Naive thymus-derived CD4-positive, alpha-beta T cell (primary cell): ENCODE measurements around the gene ATRN. TPM values are rescaled to one million over a fixed set of nuclear protein-coding genes. Genes with fewer than 3 reads are reported as not detected.

Source experiments
- ATAC-seq: fragments of 150-1000 bp; cut with Tn5 transposase; 2 replicates; pipeline ENCODE4 v1.10.0; 2021; ENCODE audit warnings: mild to moderate bottlenecking, moderate library complexity
- CTCF ChIA-PET: fragments of 350-600 bp; sonication (Branson Sonifier 250); formaldehyde crosslinking; loops from one replicate; lab custom pipeline; 2021; ENCODE audit warnings: antibody characterized with exemption; lab: Charles Lee
- POLR2A ChIA-PET: fragments of 350-600 bp; sonication (Branson Sonifier 250); formaldehyde crosslinking; loops from one replicate; lab custom pipeline; 2021; ENCODE audit warnings: antibody characterized with exemption, inconsistent platforms; lab: Charles Lee
- DNase-seq, 9 donors: peaks; one replicate each; pipeline versions ENCODE4 v3.0.0 to v3.0.0-alpha.2; 2020 to 2022; ENCODE audit warnings: mixed read lengths in 1 of 9
- H3K27ac ChIP-seq: one replicate; pipeline ENCODE4 v1.7.0; 2013; ENCODE audit warnings: mild to moderate bottlenecking, low read depth, low read length, moderate library complexity
- H3K27me3 ChIP-seq, 2 donors: one replicate each; pipeline ENCODE4 v1.7.0; 2013; ENCODE audit warnings: low read length in 2 of 2, mild to moderate bottlenecking in 2 of 2, moderate library complexity in 2 of 2; ENCODE audit not compliant: control insufficient read depth in 2 of 2, insufficient read depth in 2 of 2
- H3K36me3 ChIP-seq, 3 experiments: 1 replicate in 2 of 3; 2 replicates in 1 of 3; pipeline ENCODE4 v1.7.0; 2013; ENCODE audit warnings: low read length in 3 of 3, mild to moderate bottlenecking in 3 of 3, moderate library complexity in 1 of 3; ENCODE audit not compliant: insufficient read depth in 3 of 3, control insufficient read depth in 2 of 3
- H3K4me1 ChIP-seq, 2 donors: one replicate each; pipeline ENCODE4 v1.7.0; 2013; ENCODE audit warnings: low read length in 2 of 2, mild to moderate bottlenecking in 2 of 2, moderate library complexity in 1 of 2; ENCODE audit not compliant: control insufficient read depth in 2 of 2, insufficient read depth in 2 of 2
- H3K4me3 ChIP-seq: 2 replicates; pipeline ENCODE4 v1.7.0; 2013; ENCODE audit warnings: mild to moderate bottlenecking, low read length
- H3K9me3 ChIP-seq, 3 experiments: 1 replicate in 2 of 3; 2 replicates in 1 of 3; pipeline ENCODE4 v1.7.0; 2013; ENCODE audit warnings: low read length in 3 of 3; ENCODE audit not compliant: control insufficient read depth in 2 of 3
- H3K27ac Mint-ChIP-seq, 9 donors: one replicate each; pipeline ENCODE4 v1.8.0; 2020 to 2022; ENCODE audit warnings: mixed read lengths in 9 of 9, mild to moderate bottlenecking in 8 of 9, moderate library complexity in 5 of 9, inconsistent platforms in 2 of 9
- H3K27me3 Mint-ChIP-seq, 5 donors: one replicate each; pipeline ENCODE4 v1.8.0; 2021 to 2022; ENCODE audit warnings: mixed read lengths in 5 of 5, mild to moderate bottlenecking in 1 of 5
- H3K36me3 Mint-ChIP-seq, 5 donors: one replicate each; pipeline ENCODE4 v1.8.0; 2020 to 2022; ENCODE audit warnings: mixed read lengths in 5 of 5, mild to moderate bottlenecking in 3 of 5, inconsistent platforms in 1 of 5
- H3K4me1 Mint-ChIP-seq, 7 donors: one replicate each; pipeline ENCODE4 v1.8.0; 2020 to 2022; ENCODE audit warnings: mixed read lengths in 7 of 7, mild to moderate bottlenecking in 3 of 7, inconsistent platforms in 1 of 7
- H3K4me3 Mint-ChIP-seq, 10 donors: one replicate each; pipeline ENCODE4 v1.8.0; 2020 to 2022; ENCODE audit warnings: mild to moderate bottlenecking in 10 of 10, mixed read lengths in 10 of 10, moderate library complexity in 6 of 10, inconsistent platforms in 2 of 10
- H3K9me3 Mint-ChIP-seq, 11 donors: one replicate each; pipeline ENCODE4 v1.8.0; 2020 to 2022; ENCODE audit warnings: mixed read lengths in 11 of 11, mild to moderate bottlenecking in 4 of 11, inconsistent platforms in 1 of 11, moderate library complexity in 1 of 11
- intact Hi-C, 2 donors: fragments of 100-400 bp; cut with micrococcal nuclease; formaldehyde crosslinking; loops; one replicate each; pipeline ENCODE4 v1.15.1; 2023
- polyA plus RNA-seq, 2 donors: library from polyadenylated mRNA; unstranded; fragments of 300-500 nt; fragmentation: Illumina TruSeq; gene quantifications; one replicate each; pipeline ENCODE4 v1.2.3, GENCODE V29; 2021
- total RNA-seq, 6 experiments: library from RNA in 5 of 6; stranded (reverse) in 5 of 6; gene quantifications; 1 replicate in 5 of 6; 2 replicates in 1 of 6; pipeline ENCODE4 v1.2.3 and lab custom pipeline; 2021 to 2026

Gene ATRN
- total and polyA plus RNA-seq, 7 experiments from 2014 or later: 9.2 to 17.5 (median 12.9) TPM

DNA sequence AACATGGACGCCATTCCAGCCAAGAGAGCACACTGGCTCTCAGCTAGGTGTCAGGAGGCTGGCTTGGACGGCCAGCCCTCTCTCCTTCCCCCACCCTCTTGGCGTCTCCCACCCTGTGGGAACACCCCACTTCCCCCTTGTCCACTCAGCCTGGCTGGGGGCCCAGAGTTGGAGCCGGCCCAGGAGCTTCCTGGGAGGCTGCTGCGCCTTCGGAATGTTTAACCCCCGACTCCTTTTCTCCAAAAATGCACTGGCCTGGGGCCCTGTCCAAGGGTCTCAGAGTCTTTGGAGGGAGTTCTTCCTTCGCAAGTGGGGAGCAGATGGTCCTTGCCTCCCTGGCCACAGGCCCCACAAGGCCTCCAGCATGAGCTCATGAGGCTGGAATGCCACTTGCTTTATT is 206.9 kb downstream of the ATRN start:
- Histone ChIP-seq H3K4me3 (no peak overlapping the region), H3K4me1 (no peaks in the 10 kb centered on the region), H3K36me3 (no peaks in the 10 kb centered on the region), H3K9me3 (no peaks in the 10 kb centered on the region), H3K27me3 (no peaks in the 10 kb centered on the region), H3K27ac (no peak overlapping the region)
- no peak overlapping the region for H3K27ac Mint-ChIP-seq
- DNase-seq (no peak), ATAC-seq (no peak)
- H3K4me1 Mint-ChIP-seq: peaks cover 0 to 9% (median 5%) of the 10 kb centered on the region in 7 donors
- peaks cover 0 to 2% (median 0%) of the 10 kb centered on the region in 11 donors for H3K9me3 Mint-ChIP-seq
- no peak overlapping the region for H3K4me3 Mint-ChIP-seq
- peaks cover 45 to 65% (median 59%) of the 10 kb centered on the region in 5 donors for H3K27me3 Mint-ChIP-seq
- CTCF ChIA-PET: interaction anchor here (0.6 to 1.6 kb wide), 4 partner anchors 14 to 393 kb away, joined by 3 read pairs; no protein-coding TSS in a partner anchor
- POLR2A ChIA-PET: no interaction called here
- H3K36me3 Mint-ChIP-seq: peaks cover 0 to 4% (median 0%) of the 10 kb centered on the region in 5 donors
- intact Hi-C loops: loop anchor here in 1 of 2 donors (2.0 kb wide), 2 partner anchors 91 to 407 kb away; no protein-coding TSS in a partner anchor

DNA sequence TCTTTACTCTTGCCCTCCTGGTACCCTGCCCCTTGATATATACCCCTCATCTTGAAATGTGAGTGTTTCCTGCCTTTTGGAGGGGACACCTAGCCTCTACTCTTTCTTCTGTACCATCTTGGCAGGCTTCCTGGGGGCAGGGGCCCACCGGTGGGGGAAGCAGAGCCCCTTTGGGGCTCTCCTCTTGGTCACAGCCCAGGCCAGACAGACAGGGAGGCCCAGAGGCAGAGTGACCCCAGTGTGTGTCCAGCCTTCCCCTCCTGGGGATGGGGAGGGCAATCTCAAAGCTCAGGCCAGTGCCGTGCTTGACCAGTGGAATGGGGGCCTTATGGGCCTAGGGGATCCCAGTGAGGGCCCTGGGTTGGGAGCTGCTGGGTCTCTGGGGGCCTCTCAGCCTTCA is 207.4 kb downstream of the ATRN start:
- CTCF ChIA-PET: interaction anchor here (0.7 to 1.0 kb wide), 2 partner anchors 14 to 19 kb away, joined by 3 read pairs; no protein-coding TSS in a partner anchor
- POLR2A ChIA-PET: no interaction called here
- Mint-ChIP-seq H3K4me3 (no peak overlapping the region), H3K4me1 (peaks cover 0 to 9% (median 4%) of the 10 kb centered on the region in 7 donors), H3K27me3 (peaks cover 46 to 67% (median 58%) of the 10 kb centered on the region in 5 donors), H3K27ac (no peak overlapping the region), H3K9me3 (peaks cover 0 to 2% (median 0%) of the 10 kb centered on the region in 11 donors), H3K36me3 (peaks cover 0 to 4% (median 0%) of the 10 kb centered on the region in 5 donors)
- intact Hi-C loops: no loop called here
- ATAC-seq (no peak), DNase-seq (no peak)
- no peak overlapping the region for H3K27ac ChIP-seq
- H3K4me3 ChIP-seq: no peak overlapping the region
- no peaks in the 10 kb centered on the region for H3K9me3 ChIP-seq
- no peaks in the 10 kb centered on the region for H3K27me3 ChIP-seq
- no peaks in the 10 kb centered on the region for H3K36me3 ChIP-seq
- H3K4me1 ChIP-seq: no peaks in the 10 kb centered on the region

DNA sequence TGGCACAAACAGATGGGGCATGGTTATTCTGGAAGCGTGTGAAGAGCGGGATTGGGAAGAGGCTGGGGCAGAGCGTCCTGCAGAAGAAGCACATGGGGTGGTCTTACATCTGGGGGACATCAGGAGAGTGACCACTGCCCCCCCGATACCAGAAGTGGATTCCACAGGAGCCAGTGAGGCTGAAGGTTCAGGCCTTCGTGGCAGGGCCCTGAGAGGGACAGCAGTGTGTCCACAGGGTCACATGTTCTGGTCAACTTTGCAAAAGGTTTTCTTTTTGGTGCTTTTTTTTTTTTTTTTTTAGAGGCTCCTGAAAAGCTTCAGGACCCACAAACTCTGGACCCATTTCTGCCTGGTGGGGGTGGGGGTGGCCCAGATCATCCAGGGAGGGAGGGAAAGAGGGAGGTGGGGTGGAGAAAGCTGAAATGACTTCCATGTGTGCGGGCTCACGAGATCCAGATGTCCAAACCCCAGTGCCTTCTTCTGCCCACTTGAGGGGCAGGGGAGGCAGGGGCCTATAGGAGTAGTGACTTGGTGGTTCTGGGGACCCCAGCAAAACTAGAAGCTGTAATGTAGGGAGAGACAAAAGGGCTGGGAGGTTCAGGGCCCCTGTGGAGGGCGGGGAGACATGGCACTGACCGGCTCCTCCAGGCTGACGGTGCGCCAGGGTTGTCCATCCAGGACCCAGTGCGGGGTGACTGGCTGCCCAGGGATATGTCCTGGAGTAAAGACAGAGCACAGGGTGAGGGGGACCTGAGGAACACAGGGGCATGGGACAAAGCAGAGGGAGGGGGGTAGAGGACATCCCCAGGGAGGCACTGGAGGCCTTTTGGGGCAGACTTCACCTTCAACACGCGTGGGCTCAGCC is 208.3 kb downstream of the ATRN start:
- Mint-ChIP-seq H3K4me3 (no peak overlapping the region), H3K4me1 (peaks cover 0 to 9% (median 4%) of the 10 kb centered on the region in 7 donors), H3K9me3 (peaks cover 0 to 2% (median 0%) of the 10 kb centered on the region in 11 donors), H3K27me3 (peaks cover 50 to 73% (median 63%) of the 10 kb centered on the region in 5 donors), H3K36me3 (peaks cover 0 to 3% (median 0%) of the 10 kb centered on the region in 5 donors), H3K27ac (no peak overlapping the region)
- no peak for DNase-seq
- no peak overlapping the region for H3K27ac ChIP-seq
- H3K4me1 ChIP-seq: no peaks in the 10 kb centered on the region
- no peak for ATAC-seq
- no peaks in the 10 kb centered on the region for H3K36me3 ChIP-seq
- ChIA-PET CTCF (interaction anchor here (0.6 to 1.2 kb wide), 3 partner anchors 18 to 89 kb away, joined by 3 to 5 read pairs (median 4); no protein-coding TSS in a partner anchor), POLR2A (no interaction called here)
- intact Hi-C loops: no loop called here
- no peaks in the 10 kb centered on the region for H3K9me3 ChIP-seq
- no peak overlapping the region for H3K4me3 ChIP-seq
- no peaks in the 10 kb centered on the region for H3K27me3 ChIP-seq

- no peaks in the 10 kb centered on the region for H3K4me1 ChIP-seq
- POLR2A ChIA-PET: no interaction called here
- H3K27ac ChIP-seq: no peak overlapping the region
- H3K4me1 Mint-ChIP-seq: peaks cover 0 to 9% (median 4%) of the 10 kb centered on the region in 7 donors
- H3K9me3 Mint-ChIP-seq: peaks cover 0 to 2% (median 0%) of the 10 kb centered on the region in 11 donors
- ATAC-seq: no peak
- peaks cover 47 to 71% (median 60%) of the 10 kb centered on the region in 5 donors for H3K27me3 Mint-ChIP-seq
- H3K4me3 Mint-ChIP-seq: no peak overlapping the region
- CTCF ChIA-PET: interaction anchor here (0.6 to 1.2 kb wide), 2 partner anchors 28 to 88 kb away, joined by 4 to 5 read pairs; no protein-coding TSS in a partner anchor
- DNase-seq: no peak
- no peaks in the 10 kb centered on the region for H3K36me3 ChIP-seq
- no peaks in the 10 kb centered on the region for H3K36me3 Mint-ChIP-seq
- intact Hi-C loops: no loop called here
- no peak overlapping the region for H3K27ac Mint-ChIP-seq
- no peaks in the 10 kb centered on the region for H3K27me3 ChIP-seq
- H3K9me3 ChIP-seq: no peaks in the 10 kb centered on the region
- no peak overlapping the region for H3K4me3 ChIP-seq
These were observed 209.2 kb downstream of the ATRN start for GRCh38 chr20:3679749-3680700.

GRCh38 chr20:3680701-3681351 is 210.0 kb downstream of the ATRN start:
- Histone ChIP-seq H3K9me3 (no peaks in the 10 kb centered on the region), H3K36me3 (no peaks in the 10 kb centered on the region), H3K27ac (no peak overlapping the region), H3K4me3 (no peak overlapping the region), H3K4me1 (no peaks in the 10 kb centered on the region), H3K27me3 (no peaks in the 10 kb centered on the region)
- Mint-ChIP-seq H3K27me3 (peaks cover 39 to 68% (median 60%) of the 10 kb centered on the region in 5 donors), H3K4me3 (peak overlapping the region in 2 of 10 donors; percentile 15 to 27), H3K9me3 (no peaks in the 10 kb centered on the region), H3K4me1 (peaks cover 0 to 7% (median 4%) of the 10 kb centered on the region in 7 donors), H3K36me3 (no peaks in the 10 kb centered on the region), H3K27ac (no peak overlapping the region)
- ATAC-seq (no peak), DNase-seq (no peak)
- POLR2A ChIA-PET: no interaction called here
- intact Hi-C loops: no loop called here
- CTCF ChIA-PET: interaction anchor here (1.2 kb wide), 1 partner anchor 87 kb away, joined by 4 read pairs; no protein-coding TSS in a partner anchor
